Ishikawa (cell line): Measurements from ENCODE around the gene EFCAB5.

ENCODE experiments used
- CEBPB ChIP-seq: IDR thresholded peaks from 2 replicates; pipeline ENCODE4 v1.6.1; 2012
- CREB1 ChIP-seq: IDR thresholded peaks from 2 replicates; pipeline ENCODE4 v1.6.1; 2012; ENCODE audit warnings: low read depth
- EGR1 ChIP-seq: IDR thresholded peaks from 2 replicates; pipeline ENCODE4 v1.6.1; 2012
- EP300 ChIP-seq: IDR thresholded peaks from 2 replicates; pipeline ENCODE4 v1.6.1; 2012; ENCODE audit warnings: borderline replicate concordance
- FOXM1 ChIP-seq: IDR thresholded peaks from 2 replicates; pipeline ENCODE4 v1.6.1; 2012; ENCODE audit warnings: low read depth, borderline replicate concordance
- NFIC ChIP-seq: IDR thresholded peaks from 2 replicates; pipeline ENCODE4 v1.6.1; 2012
- RAD21 ChIP-seq: IDR thresholded peaks from 2 replicates; pipeline ENCODE4 v1.6.1; 2012; ENCODE audit warnings: low read depth
- REST ChIP-seq: IDR thresholded peaks from 2 replicates; pipeline ENCODE4 v1.6.1; 2012; ENCODE audit warnings: low read depth, mild to moderate bottlenecking
- TCF12 ChIP-seq: IDR thresholded peaks from 2 replicates; pipeline ENCODE4 v1.6.1; 2012; ENCODE audit warnings: low read depth
- TEAD4 ChIP-seq: IDR thresholded peaks from 2 replicates; pipeline ENCODE4 v1.6.1; 2012
- YY1 ChIP-seq: IDR thresholded peaks from 2 replicates; pipeline ENCODE4 v1.6.1; 2012; ENCODE audit warnings: low read depth
- ZBTB7A ChIP-seq: IDR thresholded peaks from 2 replicates; pipeline ENCODE4 v1.6.1; 2012; ENCODE audit warnings: low read depth

DNA sequence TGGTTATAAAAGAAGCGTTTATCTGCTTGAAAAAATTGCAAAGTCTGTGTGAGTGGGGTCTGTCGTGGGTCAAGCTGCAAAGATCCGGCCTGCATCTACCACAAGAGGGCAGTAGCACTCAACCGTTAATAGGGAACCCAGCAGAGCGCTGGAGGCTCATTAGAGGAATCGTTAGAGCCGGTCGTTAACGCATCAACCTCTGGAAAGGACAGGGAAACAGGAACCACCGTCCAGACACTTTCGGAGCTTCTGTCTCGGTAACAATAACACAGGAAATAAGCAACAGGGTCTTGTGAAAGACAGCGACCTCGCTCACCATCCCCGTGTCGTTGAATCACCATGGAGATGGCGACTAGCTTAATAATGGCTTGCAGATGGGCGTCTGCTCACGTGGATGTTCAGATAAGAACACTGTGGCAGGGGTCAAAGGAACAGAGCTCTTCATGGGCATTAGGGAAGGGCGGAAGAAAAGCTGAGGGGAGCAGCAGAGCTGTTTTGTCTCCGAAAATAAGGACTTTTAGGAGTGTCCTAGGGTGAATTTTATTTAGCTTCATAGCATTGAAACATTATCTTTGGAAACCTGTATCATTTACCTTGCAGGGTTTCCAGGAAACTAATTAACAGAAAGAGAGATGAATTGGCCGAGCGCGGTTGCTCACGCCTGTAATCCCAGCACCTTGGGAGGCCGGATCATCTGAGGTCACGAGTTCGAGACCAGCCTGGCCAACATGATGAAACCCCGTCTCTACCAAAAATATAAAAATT lies 163.3 kb downstream of the EFCAB5 start:
- no peak for TF ChIP-seq NFIC
- no peak for TF ChIP-seq ZBTB7A
- no peak for TF ChIP-seq CREB1
- no peak for TF ChIP-seq CEBPB
- TF ChIP-seq FOXM1, result no peak
- TF ChIP-seq TCF12, result no peak
- no peak for TF ChIP-seq EP300
- no peak for TF ChIP-seq REST
- TF ChIP-seq RAD21, result peak; percentile 81
- TF ChIP-seq TEAD4, result no peak
- TF ChIP-seq EGR1, result no peak
- TF ChIP-seq YY1, result no peak
